Hepatocyte (in vitro differentiated cells): ENCODE measurements around the gene SIK2. TPM values are rescaled to one million over a fixed set of nuclear protein-coding genes. Genes with fewer than 3 reads are reported as not detected.

Experiments used
- DNase-seq: peaks from one replicate; pipeline ENCODE4 v3.0.0-alpha.2; 2016; ENCODE audit warnings: low spot score
- H2AFZ ChIP-seq: fragments of 200-600 bp; sonication (generic); 2 replicates; pipeline ENCODE4 v1.6.0; 2016; ENCODE audit warnings: antibody characterized with exemption, mild to moderate bottlenecking
- H3K27ac ChIP-seq: fragments of 200-600 bp; sonication (generic); 2 replicates; pipeline ENCODE4 v1.5.1; 2016; ENCODE audit warnings: mild to moderate bottlenecking
- H3K27me3 ChIP-seq: fragments of 200-600 bp; sonication (generic); 2 replicates; pipeline ENCODE4 v1.6.1; 2016
- H3K36me3 ChIP-seq: fragments of 200-600 bp; sonication (generic); replicated peaks from 2 replicates; pipeline ENCODE4 v1.5.1; 2016; ENCODE audit warnings: low read depth; ENCODE audit not compliant: insufficient read depth
- H3K4me1 ChIP-seq: fragments of 200-600 bp; sonication (generic); 2 replicates; pipeline ENCODE4 v1.5.1; 2016; ENCODE audit warnings: mild to moderate bottlenecking, moderate library complexity; ENCODE audit not compliant: insufficient read depth
- H3K4me2 ChIP-seq: fragments of 200-600 bp; sonication (generic); 2 replicates; pipeline ENCODE4 v1.6.0; 2016
- H3K4me3 ChIP-seq: fragments of 200-600 bp; sonication (generic); 2 replicates; pipeline ENCODE4 v1.5.1; 2016; ENCODE audit warnings: mild to moderate bottlenecking
- H3K79me2 ChIP-seq: fragments of 200-600 bp; sonication (generic); 2 replicates; pipeline ENCODE4 v1.6.0; 2017; ENCODE audit warnings: mild to moderate bottlenecking
- H3K9me2 ChIP-seq: fragments of 200-600 bp; sonication (generic); replicated peaks from 2 replicates; pipeline ENCODE4 v1.6.0; 2017; ENCODE audit warnings: mild to moderate bottlenecking; ENCODE audit not compliant: insufficient read depth
- H3K9me3 ChIP-seq: fragments of 200-600 bp; sonication (generic); 2 replicates; pipeline ENCODE4 v1.5.1; 2016; ENCODE audit warnings: low read depth, mild to moderate bottlenecking
- H4K20me1 ChIP-seq: fragments of 200-600 bp; sonication (generic); 2 replicates; pipeline ENCODE4 v1.6.0; 2016; ENCODE audit warnings: mild to moderate bottlenecking; ENCODE audit not compliant: insufficient read depth, poor library complexity, severe bottlenecking
- EZH2 ChIP-seq: fragments of 200-600 bp; sonication (generic); IDR thresholded peaks from 2 replicates; pipeline ENCODE4 v1.6.1; 2016; ENCODE audit warnings: antibody characterized with exemption, mild to moderate bottlenecking, borderline replicate concordance
- EZH2phosphoT487 ChIP-seq: fragments of 200-600 bp; sonication (generic); IDR thresholded peaks from one replicate; pipeline ENCODE4 v1.6.1; 2018; ENCODE audit warnings: antibody characterized with exemption, mild to moderate bottlenecking, low read depth, moderate library complexity; ENCODE audit not compliant: unreplicated experiment, severe bottlenecking
- WGBS: methylation state at CpG from one replicate; pipeline ENCODE4 v1.1.6; 2016; ENCODE audit warnings: low lambda C conversion rate; ENCODE audit errors: missing lambda C conversion rate; 5-methylcytosine and 5-hydroxymethylcytosine counted together
- polyA plus RNA-seq: library from polyadenylated mRNA; unstranded; fragments of >200 nt; fragmentation: Nextera tagmentation; extraction: Ambion mirVana; gene quantifications from 2 replicates; pipeline ENCODE4 v1.2.1, GENCODE V29; 2016
- total RNA-seq: library from RNA; depleted of rRNA; stranded (reverse); fragments of >200 nt; gene quantifications from 2 replicates; pipeline ENCODE4 v1.2.3, GENCODE V29; 2014
- TF ChIP-seq, protein P1 (sequence below): fragments of 200-600 bp; sonication (generic); IDR thresholded peaks from 2 replicates; pipeline ENCODE4 v1.5.1; 2016; ENCODE audit warnings: antibody characterized with exemption, mild to moderate bottlenecking; ENCODE audit not compliant: poor library complexity

Gene SIK2
- total and polyA plus RNA-seq, 2 experiments from 2014 or later = 3.1 to 22.2 TPM

DNA sequence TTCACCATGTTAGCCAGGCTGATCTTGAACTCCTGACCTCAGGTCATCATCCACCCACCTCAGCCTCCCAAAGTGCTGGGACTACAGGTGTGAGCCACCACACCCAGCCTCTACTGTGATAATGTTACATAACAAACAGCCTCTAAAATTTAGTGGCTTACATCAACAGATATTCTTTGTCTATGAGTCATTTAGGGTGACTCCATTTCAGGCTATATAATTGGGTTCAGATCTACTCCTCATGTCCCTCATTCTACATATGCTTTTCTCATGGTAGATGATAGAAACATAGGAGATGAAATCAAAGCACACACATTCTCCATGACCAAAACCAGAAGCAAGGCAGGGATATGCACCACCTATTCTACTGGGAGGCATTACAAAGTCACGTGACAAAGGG, 72.7 kb downstream of the SIK2 start:
- WGBS = 100% methylated on average over 1 of the region's 1 CpG
- Histone ChIP-seq H3K79me2 (peaks cover 8% of the 10 kb centered on the region), H3K36me3 (no peaks in the 10 kb centered on the region)

DNA sequence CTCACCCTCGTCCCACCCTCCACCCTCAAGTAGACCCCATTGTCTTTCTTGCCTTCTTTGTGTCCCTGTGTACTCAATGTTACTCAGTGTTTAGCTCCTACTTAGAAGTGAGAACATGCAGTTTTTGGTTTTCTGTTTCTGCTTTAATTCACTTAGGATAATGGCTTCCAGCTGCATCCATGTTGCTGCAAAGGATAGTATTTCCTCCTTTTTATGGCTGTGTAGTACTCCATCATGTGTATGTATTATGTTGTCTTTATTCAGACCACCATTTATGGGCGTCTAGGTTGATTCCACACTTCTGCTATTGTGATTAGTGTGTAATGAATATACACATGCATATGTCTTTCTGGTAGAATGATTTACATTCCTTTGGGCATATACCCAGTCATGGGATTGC, 73.6 kb downstream of the SIK2 start:
- peaks cover 13% of the 10 kb centered on the region for H3K79me2 ChIP-seq
- H3K4me3 ChIP-seq = no peak overlapping the region
- no peak for DNase-seq
- no peaks in the 10 kb centered on the region for H4K20me1 ChIP-seq
- TF ChIP-seq, protein P1, sequence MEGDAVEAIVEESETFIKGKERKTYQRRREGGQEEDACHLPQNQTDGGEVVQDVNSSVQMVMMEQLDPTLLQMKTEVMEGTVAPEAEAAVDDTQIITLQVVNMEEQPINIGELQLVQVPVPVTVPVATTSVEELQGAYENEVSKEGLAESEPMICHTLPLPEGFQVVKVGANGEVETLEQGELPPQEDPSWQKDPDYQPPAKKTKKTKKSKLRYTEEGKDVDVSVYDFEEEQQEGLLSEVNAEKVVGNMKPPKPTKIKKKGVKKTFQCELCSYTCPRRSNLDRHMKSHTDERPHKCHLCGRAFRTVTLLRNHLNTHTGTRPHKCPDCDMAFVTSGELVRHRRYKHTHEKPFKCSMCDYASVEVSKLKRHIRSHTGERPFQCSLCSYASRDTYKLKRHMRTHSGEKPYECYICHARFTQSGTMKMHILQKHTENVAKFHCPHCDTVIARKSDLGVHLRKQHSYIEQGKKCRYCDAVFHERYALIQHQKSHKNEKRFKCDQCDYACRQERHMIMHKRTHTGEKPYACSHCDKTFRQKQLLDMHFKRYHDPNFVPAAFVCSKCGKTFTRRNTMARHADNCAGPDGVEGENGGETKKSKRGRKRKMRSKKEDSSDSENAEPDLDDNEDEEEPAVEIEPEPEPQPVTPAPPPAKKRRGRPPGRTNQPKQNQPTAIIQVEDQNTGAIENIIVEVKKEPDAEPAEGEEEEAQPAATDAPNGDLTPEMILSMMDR = no peak
- TF ChIP-seq EZH2 = no peak
- TF ChIP-seq EZH2phosphoT487 = no peak
- no peak overlapping the region for H2AFZ ChIP-seq
- no peaks in the 10 kb centered on the region for H3K9me3 ChIP-seq
- H3K4me1 ChIP-seq = no peaks in the 10 kb centered on the region
- no peaks in the 10 kb centered on the region for H3K9me2 ChIP-seq
- WGBS = 98% methylated on average over 2 of the region's 2 CpGs
- H3K27me3 ChIP-seq = no peaks in the 10 kb centered on the region
- H3K4me2 ChIP-seq = no peak overlapping the region
- H3K36me3 ChIP-seq = no peaks in the 10 kb centered on the region
- no peak overlapping the region for H3K27ac ChIP-seq

More for the DNA sequence above, 72.7 kb downstream of the SIK2 start:
- Histone ChIP-seq H3K4me2 (no peak overlapping the region), H4K20me1 (no peaks in the 10 kb centered on the region), H3K27ac (no peak overlapping the region), H3K9me2 (no peaks in the 10 kb centered on the region), H3K9me3 (no peaks in the 10 kb centered on the region), H3K27me3 (no peaks in the 10 kb centered on the region), H3K4me1 (no peaks in the 10 kb centered on the region), H3K4me3 (no peak overlapping the region), H2AFZ (no peak overlapping the region)
- no peak for DNase-seq
- TF ChIP-seq EZH2 = no peak
- TF ChIP-seq, protein P1 = no peak
- TF ChIP-seq EZH2phosphoT487 = no peak

DNA sequence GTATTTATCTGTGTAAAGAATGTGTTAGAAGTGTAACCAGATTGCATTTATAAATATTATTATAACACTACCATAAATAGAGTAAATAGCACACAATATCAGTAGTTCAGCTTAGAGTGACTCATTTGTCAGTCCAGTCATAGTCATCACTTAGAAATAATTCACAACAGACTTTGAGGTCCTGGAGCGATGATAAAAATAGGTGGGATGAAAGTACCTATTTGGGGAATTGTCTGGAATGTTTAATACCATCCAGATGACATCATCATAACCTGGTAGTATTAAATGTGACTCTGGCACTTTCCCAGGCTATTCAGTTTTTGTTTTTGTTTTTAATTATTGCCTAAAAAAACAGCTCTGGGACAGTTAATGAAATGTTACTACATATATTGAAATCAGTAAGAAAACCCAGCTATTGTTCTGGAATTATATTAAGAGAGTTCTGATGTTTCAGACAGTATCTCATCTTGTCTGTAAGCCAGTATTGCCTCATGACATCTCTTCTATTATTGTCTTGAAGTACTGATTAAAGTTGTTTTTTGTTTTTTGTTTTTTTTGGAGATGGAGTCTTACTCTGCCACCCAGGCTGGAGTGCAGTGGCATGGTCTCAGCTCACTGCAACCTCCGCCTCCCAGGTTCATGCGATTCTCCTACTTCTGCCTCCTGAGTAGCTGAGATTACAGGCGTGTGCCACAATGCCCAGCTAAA, 74.8 kb downstream of the SIK2 start:
- Histone ChIP-seq H3K9me3 (no peaks in the 10 kb centered on the region), H2AFZ (no peak overlapping the region), H4K20me1 (no peaks in the 10 kb centered on the region), H3K79me2 (peaks cover 14% of the 10 kb centered on the region), H3K36me3 (no peaks in the 10 kb centered on the region), H3K4me3 (no peak overlapping the region), H3K27ac (no peak overlapping the region), H3K9me2 (no peaks in the 10 kb centered on the region), H3K4me1 (no peaks in the 10 kb centered on the region), H3K4me2 (no peak overlapping the region), H3K27me3 (no peaks in the 10 kb centered on the region)
- WGBS = 91% methylated on average over 4 of the region's 4 CpGs
- no peak for DNase-seq
- no peak for TF ChIP-seq EZH2
- TF ChIP-seq, protein P1 = no peak
- TF ChIP-seq EZH2phosphoT487 = no peak
